Nasal cavity respiratory epithelium epithelial cell of viscerocranial mucosa (primary cell): ENCODE results near the gene VPS26B. TPM values are rescaled to one million over a fixed set of nuclear protein-coding genes. Genes with fewer than 3 reads are reported as not detected.

Experiments used
- total RNA-seq: library from RNA; depleted of rRNA; stranded (reverse); fragments of >200 nt; gene quantifications from 2 replicates; pipeline ENCODE4 v1.2.3, GENCODE V29; 2014

The VPS26B gene
- 20.2 and 40.7 TPM in 2 replicates for total RNA-seq

DNA sequence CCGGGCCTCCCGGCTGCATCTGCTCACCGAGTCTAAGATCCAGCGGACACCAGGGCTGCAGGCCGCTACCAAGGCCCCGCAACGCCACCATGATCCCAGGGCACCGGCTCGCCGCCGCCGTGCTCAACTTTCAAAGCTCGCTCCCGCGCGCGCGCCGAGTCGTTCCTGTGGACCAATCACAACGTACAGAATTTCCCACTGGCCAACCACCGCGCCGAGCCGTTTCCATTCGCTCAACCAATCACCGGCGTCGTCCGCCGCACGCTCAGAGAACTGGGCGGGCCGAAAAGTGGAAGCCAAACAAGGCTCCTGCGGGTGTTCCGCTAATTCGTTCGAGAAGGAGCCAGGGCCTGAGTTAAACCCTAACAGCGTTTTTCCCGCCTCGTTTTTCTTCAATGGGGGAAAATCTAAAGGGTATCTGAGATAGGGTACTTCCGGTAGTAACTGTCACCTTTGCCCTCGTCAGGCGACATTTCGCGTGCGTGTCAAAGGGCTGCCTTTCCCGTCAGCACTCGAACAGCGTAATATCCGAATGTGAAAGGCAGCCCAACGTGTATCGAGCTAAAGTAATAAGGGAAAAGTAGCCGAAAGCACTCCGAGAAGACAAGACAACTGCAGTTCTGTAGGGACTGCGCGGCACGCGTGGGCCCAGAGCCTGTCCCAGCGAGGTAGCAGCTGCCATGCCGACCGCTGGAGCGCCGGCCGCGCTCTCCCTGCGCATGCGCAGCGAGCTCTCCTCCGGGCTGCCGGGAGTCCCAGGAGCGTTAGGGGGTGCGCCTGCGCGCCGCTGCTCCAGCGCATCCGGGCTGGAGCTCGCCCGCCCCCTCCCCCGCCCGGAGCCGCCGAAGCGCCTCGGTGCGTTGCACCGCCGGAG, at the start of gene VPS26B, which contains the start of gene NCAPD3:
VPS26B (plus strand) TSS at position 836 of the 874 bp plus-strand sequence. CDS start 452 bp downstream, outside the sequence.
NCAPD3 (minus strand) TSS at position 132 of the 874 bp plus-strand sequence; CDS start at position 91, 41 bp downstream.

DNA sequence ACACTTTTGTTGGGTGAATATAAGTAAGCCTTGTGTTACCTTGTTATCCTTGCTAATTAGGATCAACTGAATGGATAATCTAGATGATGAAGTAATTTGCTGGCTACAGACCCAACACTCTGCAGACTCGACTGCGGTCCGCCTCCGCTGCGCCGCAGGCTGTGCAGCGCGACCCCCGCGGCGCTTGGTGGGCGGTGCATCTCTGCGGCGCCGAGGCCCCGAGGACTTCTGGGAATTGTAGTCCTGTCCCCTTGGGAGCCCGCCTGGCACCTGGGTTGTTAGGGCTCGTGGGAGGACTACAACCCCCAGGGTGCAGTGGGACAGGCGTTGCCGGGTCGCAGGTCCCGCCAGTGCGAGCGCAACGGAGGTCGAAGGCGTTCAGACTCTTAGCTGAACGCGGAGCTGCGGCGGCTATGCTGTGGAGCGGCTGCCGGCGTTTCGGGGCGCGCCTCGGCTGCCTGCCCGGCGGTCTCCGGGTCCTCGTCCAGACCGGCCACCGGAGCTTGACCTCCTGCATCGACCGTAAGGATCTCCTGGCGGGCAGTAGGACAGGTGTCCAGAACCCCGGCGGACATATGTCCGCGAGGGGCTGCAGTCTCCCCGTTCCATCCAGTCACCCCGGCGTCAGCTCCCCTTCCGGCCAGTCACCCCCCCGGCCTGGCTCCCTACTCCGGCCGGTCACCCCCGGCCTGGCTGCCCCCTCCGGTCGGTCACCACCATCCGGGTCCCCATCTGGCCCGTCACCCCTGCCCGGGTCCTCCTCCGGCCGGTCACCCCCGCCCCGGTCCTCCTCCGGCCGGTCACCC, 28.9 kb downstream of the VPS26B start, which contains the start of the genes ACAD8 and THYN1:
ACAD8 (plus strand) TSS at position 381 of the 806 bp plus-strand sequence; CDS start at position 414, 33 bp downstream.
THYN1 (minus strand) TSS at position 165 of the 806 bp plus-strand sequence. CDS start 470 bp downstream, outside the sequence.

DNA sequence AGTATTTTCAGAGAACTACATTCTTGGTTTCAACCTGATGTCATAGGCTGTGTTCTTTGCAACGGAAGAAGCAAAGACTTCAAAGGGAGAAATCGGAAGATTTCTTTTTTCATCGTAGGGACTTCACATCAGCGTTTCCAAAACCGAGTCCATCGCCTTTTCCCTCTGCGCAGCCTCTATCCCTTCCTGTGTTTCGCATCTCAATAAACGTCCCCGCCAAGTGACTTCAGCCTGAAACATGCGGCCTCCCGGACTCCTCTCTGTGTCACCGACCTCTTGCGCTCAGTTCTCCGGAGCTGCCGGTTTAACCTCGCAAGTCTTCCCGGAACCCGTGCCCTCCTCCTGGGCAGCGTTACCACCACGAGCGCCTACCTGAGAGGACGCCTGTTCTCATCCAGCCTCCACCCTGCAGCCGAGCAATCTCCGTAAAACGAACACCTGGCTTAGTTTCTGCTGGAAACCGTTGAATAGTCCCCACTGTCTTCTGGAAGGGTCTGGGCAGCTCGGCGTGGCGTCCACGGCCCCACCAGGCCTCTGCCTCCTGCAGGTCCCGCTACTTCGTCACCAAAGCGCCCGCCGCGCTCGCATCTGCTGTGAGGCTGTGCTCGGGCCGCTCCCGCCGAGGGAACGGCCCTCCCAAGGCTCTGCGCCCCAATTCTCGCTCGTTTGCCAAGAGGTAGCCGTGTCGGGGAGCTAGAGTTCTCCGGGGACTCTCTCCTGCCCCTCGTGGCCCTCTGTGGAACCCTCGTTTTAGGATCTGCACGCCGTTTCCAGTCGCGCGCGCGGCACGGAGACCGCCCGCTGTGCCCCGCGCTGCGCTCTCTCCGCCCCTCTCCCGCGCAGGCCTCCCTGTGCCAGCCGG, 51.3 kb downstream of the VPS26B start, which contains the start of gene GLB1L3:
GLB1L3 (plus strand) TSS at position 846 of the 862 bp plus-strand sequence. CDS start 362 bp downstream, outside the sequence.

Other genes with a start within 250 kb of the VPS26B start
- under 0.01 and 0.28 TPM in 2 replicates for gene JAM3, start 155.6 kb upstream of the VPS26B start, total RNA-seq
- gene NCAPD3, start 704 bp upstream of the VPS26B start, total RNA-seq: 7.9 and 11.7 TPM in 2 replicates
- 53.8 and 54.3 TPM in 2 replicates for gene THYN1, start 28.7 kb downstream of the VPS26B start, total RNA-seq
- 15.7 and 16.4 TPM in 2 replicates for gene ACAD8, start 28.9 kb downstream of the VPS26B start, total RNA-seq
- gene GLB1L3, start 51.7 kb downstream of the VPS26B start, total RNA-seq: 1.3 and 3.8 TPM in 2 replicates
- 1.9 and 4.4 TPM in 2 replicates for gene GLB1L2, start 107.3 kb downstream of the VPS26B start, total RNA-seq
- under 0.01 TPM in 1 of 2 replicates, not detected in the other for gene B3GAT1, start 187.6 kb downstream of the VPS26B start, total RNA-seq